ENCODE measurements around the gene TMEM154. TPM values are rescaled to one million over a fixed set of nuclear protein-coding genes. Genes with fewer than 3 reads are reported as not detected.

TMEM154 gene
- total and polyA plus RNA-seq, 10 of the 15 experiments (the other 5 are each of a cell fraction or from before 2014, with no cell fraction given), result 5.1 to 41.4 (median 18.2) TPM

DNA sequence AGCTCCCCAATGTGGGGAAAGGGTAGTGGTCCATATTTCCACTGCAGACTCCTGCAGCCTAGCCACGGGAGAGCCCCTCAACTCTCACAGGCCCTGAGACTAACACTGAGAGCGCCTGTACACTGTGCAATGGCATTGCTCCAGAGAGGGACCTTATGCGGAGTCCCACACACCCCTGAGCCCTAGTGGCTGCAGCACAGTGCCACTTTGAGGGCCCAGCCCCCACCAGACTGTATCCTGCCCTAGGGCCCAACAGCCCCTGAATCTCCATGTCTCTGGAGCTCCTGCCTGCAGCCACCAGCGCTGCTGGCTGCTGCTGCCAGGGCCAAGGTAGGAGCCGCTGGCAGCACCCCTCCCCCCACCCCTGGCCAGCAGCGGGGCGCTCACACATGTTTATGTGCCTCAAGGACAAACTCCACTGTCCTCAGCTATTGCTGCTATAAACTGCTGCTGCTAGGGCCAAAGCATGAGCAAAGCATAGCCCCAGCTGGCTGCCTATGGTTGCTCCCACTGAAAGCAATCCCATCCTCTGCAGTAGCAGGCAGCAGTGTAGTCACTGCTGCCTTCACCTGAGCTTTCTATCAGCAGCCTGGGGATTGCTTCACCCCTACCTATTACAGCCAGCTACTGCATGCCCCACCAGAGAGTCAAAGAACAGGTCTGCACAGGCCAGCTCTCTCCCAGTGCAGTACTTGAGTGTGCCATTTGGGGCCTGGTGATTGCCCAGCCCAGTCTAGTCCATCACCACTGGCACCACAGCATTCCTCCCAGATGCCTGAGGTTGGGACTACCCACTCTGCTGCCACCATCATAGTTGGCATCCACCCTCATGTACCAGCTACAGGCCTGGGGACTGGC is 24.3 kb downstream of the TMEM154 start (continued):
- no peak for TF ChIP-seq ETV6 (conservative IDR thresholded peaks at IDR 0.05 in 1 of 2, IDR thresholded peaks at IDR 0.05 in 1 of 2; ENCODE audit: borderline replicate concordance in 1 of 2, low read depth in 1 of 2)
- no peak for TF ChIP-seq SRF (IDR thresholded peaks at IDR 0.05; ENCODE audit: low read depth in 2 of 2, low read length in 2 of 2)
- TF ChIP-seq, protein P1, sequence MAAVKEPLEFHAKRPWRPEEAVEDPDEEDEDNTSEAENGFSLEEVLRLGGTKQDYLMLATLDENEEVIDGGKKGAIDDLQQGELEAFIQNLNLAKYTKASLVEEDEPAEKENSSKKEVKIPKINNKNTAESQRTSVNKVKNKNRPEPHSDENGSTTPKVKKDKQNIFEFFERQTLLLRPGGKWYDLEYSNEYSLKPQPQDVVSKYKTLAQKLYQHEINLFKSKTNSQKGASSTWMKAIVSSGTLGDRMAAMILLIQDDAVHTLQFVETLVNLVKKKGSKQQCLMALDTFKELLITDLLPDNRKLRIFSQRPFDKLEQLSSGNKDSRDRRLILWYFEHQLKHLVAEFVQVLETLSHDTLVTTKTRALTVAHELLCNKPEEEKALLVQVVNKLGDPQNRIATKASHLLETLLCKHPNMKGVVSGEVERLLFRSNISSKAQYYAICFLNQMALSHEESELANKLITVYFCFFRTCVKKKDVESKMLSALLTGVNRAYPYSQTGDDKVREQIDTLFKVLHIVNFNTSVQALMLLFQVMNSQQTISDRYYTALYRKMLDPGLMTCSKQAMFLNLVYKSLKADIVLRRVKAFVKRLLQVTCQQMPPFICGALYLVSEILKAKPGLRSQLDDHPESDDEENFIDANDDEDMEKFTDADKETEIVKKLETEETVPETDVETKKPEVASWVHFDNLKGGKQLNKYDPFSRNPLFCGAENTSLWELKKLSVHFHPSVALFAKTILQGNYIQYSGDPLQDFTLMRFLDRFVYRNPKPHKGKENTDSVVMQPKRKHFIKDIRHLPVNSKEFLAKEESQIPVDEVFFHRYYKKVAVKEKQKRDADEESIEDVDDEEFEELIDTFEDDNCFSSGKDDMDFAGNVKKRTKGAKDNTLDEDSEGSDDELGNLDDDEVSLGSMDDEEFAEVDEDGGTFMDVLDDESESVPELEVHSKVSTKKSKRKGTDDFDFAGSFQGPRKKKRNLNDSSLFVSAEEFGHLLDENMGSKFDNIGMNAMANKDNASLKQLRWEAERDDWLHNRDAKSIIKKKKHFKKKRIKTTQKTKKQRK (IDR thresholded peaks at IDR 0.05; ENCODE audit: low read depth, low read length), result no peak

GRCh38 chr4:152652102-152652501 is 27.7 kb downstream of the TMEM154 start:
- H3K27ac ChIP-seq (ENCODE audit: control insufficient read depth, insufficient read depth), result no peak overlapping the region
- DNase-seq (ENCODE audit: low read depth, low spot score) (no peak), FAIRE-seq (no peak), ATAC-seq (no peak)
- no peaks in the 10 kb centered on the region for H3K27me3 ChIP-seq (replicated peaks in 1 of 2; ENCODE audit: control insufficient read depth in 2 of 2, insufficient read depth in 2 of 2, low read length in 1 of 2)
- in situ Hi-C loops (cut with MboI) (no loop called here), intact Hi-C loops (cut with micrococcal nuclease; ENCODE audit: unreplicated experiment) (no loop called here)
- WGBS (ENCODE audit: insufficient coverage, insufficient replicate concordance, low lambda C conversion rate, missing lambda C conversion rate), result 100% methylated on average over 1 of the region's 1 CpG
- no peak overlapping the region for H2AFZ ChIP-seq (ENCODE audit: control insufficient read depth, low read depth, low read length)
- ChIA-PET CTCF (interaction anchor here (1.6 kb wide), 1 partner anchor 197 kb away, joined by 4 read pairs; no protein-coding TSS in a partner anchor), SMC1A (ENCODE audit: uncharacterized antibody, unreplicated experiment) (interaction anchor here (0.7 to 1.8 kb wide), 2 partner anchors 24 to 83 kb away, joined by 3 to 7 read pairs; no protein-coding TSS in a partner anchor), POLR2A (no interaction called here), RAD21 (ENCODE audit: unreplicated experiment) (no interaction called here)
- H3K4me3 ChIP-seq, result no peak overlapping the region
- no TSS peak for BruUV-seq (replicated peaks)
- peaks cover 2% of the 10 kb centered on the region; the same call in 2 of the 3 replicates for H3K9me3 ChIP-seq (replicated peaks; ENCODE audit: control insufficient read depth, insufficient read depth, low read length)
- no peaks in the 10 kb centered on the region for H3K36me3 ChIP-seq (ENCODE audit: control insufficient read depth in 2 of 2, insufficient read depth in 2 of 2, low read length in 1 of 2)
- H3K4me1 ChIP-seq (ENCODE audit: control insufficient read depth, insufficient read depth, low read length), result peaks cover 6% of the 10 kb centered on the region
- no peaks in the 10 kb centered on the region for H4K20me1 ChIP-seq (ENCODE audit: control insufficient read depth, insufficient read depth)
- H3K79me2 ChIP-seq (ENCODE audit: control insufficient read depth, insufficient read depth, low read length), result no peaks in the 10 kb centered on the region
- no peak overlapping the region for H3K9ac ChIP-seq (ENCODE audit: control insufficient read depth, insufficient read depth, low read length)
- H3K4me2 ChIP-seq (ENCODE audit: control insufficient read depth, insufficient read depth), result no peak overlapping the region
- TF ChIP-seq NR2F1 (conservative IDR thresholded peaks at IDR 0.05), result no peak
- TF ChIP-seq DPF2 (IDR thresholded peaks at IDR 0.05), result no peak
- TF ChIP-seq, protein P2, sequence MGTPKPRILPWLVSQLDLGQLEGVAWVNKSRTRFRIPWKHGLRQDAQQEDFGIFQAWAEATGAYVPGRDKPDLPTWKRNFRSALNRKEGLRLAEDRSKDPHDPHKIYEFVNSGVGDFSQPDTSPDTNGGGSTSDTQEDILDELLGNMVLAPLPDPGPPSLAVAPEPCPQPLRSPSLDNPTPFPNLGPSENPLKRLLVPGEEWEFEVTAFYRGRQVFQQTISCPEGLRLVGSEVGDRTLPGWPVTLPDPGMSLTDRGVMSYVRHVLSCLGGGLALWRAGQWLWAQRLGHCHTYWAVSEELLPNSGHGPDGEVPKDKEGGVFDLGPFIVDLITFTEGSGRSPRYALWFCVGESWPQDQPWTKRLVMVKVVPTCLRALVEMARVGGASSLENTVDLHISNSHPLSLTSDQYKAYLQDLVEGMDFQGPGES (IDR thresholded peaks at IDR 0.05), result no peak
- no peak for TF ChIP-seq SPI1 (IDR thresholded peaks at IDR 0.05; ENCODE audit: borderline replicate concordance, insufficient read depth, low read depth, low read length)
- TF ChIP-seq NRF1 (conservative IDR thresholded peaks at IDR 0.05; ENCODE audit: low read depth, low read length), result no peak
- TF ChIP-seq, protein P3, sequence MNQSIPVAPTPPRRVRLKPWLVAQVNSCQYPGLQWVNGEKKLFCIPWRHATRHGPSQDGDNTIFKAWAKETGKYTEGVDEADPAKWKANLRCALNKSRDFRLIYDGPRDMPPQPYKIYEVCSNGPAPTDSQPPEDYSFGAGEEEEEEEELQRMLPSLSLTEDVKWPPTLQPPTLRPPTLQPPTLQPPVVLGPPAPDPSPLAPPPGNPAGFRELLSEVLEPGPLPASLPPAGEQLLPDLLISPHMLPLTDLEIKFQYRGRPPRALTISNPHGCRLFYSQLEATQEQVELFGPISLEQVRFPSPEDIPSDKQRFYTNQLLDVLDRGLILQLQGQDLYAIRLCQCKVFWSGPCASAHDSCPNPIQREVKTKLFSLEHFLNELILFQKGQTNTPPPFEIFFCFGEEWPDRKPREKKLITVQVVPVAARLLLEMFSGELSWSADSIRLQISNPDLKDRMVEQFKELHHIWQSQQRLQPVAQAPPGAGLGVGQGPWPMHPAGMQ (IDR thresholded peaks at IDR 0.05; ENCODE audit: borderline replicate concordance), result no peak
- TF ChIP-seq FOXM1 (IDR thresholded peaks at IDR 0.05; ENCODE audit: low read depth, low read length), result no peak
- no peak for TF ChIP-seq BCL11A (IDR thresholded peaks at IDR 0.05; ENCODE audit: low read depth, low read length)
- TF ChIP-seq, protein P4, sequence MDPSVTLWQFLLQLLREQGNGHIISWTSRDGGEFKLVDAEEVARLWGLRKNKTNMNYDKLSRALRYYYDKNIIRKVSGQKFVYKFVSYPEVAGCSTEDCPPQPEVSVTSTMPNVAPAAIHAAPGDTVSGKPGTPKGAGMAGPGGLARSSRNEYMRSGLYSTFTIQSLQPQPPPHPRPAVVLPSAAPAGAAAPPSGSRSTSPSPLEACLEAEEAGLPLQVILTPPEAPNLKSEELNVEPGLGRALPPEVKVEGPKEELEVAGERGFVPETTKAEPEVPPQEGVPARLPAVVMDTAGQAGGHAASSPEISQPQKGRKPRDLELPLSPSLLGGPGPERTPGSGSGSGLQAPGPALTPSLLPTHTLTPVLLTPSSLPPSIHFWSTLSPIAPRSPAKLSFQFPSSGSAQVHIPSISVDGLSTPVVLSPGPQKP (IDR thresholded peaks at IDR 0.05; ENCODE audit: low read depth, low read length), result no peak
- no peak for TF ChIP-seq MEF2A (IDR thresholded peaks at IDR 0.05; ENCODE audit: insufficient read depth, low read depth, low read length)
- no peak for TF ChIP-seq RFX5 (IDR thresholded peaks at IDR 0.05; ENCODE audit: low read depth, low read length)
- no peak for TF ChIP-seq RCOR1 (conservative IDR thresholded peaks at IDR 0.05; ENCODE audit: low read depth, low read length)
